Stimulated activated effector memory CD8-positive, alpha-beta T cell treated with anti-CD3 and anti-CD28 coated beads, Interleukin-12 subunit alpha, Interleukin-12 subunit beta, amount 100 ng/mL, for 72 hours (primary cell): Measurements from ENCODE around the gene LMOD1.
"Not testable (repeated sequence)": the region's sequence is repeated elsewhere in the genome, so short reads cannot be mapped to it uniquely, and the experiment has no call there.

Experiments used
- ATAC-seq: fragments of 150-1000 bp; cut with Tn5 transposase; 2 replicates; pipeline ENCODE4 v1.10.0; 2021
- DNase-seq, 2 donors: peaks; one replicate each; pipeline ENCODE4 v3.0.0; 2021 to 2022; ENCODE audit warnings: low spot score in 2 of 2
- H3K27ac Mint-ChIP-seq: one replicate; pipeline ENCODE4 v1.8.0; 2022; ENCODE audit warnings: mild to moderate bottlenecking, mixed read lengths
- H3K36me3 Mint-ChIP-seq: one replicate; pipeline ENCODE4 v1.8.0; 2022; ENCODE audit warnings: mild to moderate bottlenecking, mixed read lengths
- H3K4me1 Mint-ChIP-seq: one replicate; pipeline ENCODE4 v1.8.0; 2022; ENCODE audit warnings: mixed read lengths
- H3K4me3 Mint-ChIP-seq: one replicate; pipeline ENCODE4 v1.8.0; 2022; ENCODE audit warnings: mild to moderate bottlenecking, mixed read lengths
- H3K9me3 Mint-ChIP-seq: one replicate; pipeline ENCODE4 v1.8.0; 2022; ENCODE audit warnings: mixed read lengths

LMOD1 gene

DNA sequence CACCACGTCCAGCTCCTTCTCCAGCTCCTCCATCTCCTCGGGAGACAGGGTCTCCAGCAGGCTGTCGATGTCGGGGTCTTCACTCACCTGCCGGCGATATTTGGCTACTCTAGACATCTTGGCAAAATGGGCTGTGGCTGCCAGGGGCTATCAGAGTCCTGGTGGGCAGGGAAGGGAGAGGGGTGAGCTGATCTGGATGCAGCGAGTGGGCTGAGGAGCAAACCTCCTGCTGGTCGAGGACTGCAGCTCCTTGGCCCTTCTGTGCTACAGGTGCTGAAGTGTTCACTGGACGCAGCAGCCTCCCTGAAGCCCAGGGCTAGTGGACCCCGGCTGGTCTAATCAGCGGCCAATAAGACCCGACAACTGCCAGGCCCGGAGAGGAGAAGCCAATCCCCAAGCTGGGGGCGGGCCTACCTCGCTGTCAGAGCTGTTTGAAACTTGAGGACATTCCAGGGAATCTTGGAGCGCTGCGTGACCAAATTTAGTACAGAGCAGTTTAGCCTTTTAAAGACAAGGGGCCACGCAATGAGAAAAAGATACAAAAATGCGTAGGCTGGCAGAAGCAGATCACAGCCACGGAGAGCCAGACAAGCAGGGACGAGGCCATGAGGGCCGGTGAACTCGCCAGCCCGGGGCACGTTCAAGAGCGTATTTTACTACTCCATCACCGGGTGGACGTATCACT lies at the start of gene LMOD1:
TSS of gene LMOD1 (minus strand) at position 325 of the 685 bp plus-strand sequence. CDS start at position 117, 208 bp downstream.
- peak; percentile 52 for ATAC-seq
- Mint-ChIP-seq H3K36me3 (no peaks in the 10 kb centered on the region), H3K4me3 (peak within 1 kb of the TSS; percentile 56), H3K4me1 (peaks cover 15% of the 10 kb centered on the region), H3K27ac (peak within 1 kb of the TSS; percentile 36), H3K9me3 (no peaks in the 10 kb centered on the region)
- no peak for DNase-seq

DNA sequence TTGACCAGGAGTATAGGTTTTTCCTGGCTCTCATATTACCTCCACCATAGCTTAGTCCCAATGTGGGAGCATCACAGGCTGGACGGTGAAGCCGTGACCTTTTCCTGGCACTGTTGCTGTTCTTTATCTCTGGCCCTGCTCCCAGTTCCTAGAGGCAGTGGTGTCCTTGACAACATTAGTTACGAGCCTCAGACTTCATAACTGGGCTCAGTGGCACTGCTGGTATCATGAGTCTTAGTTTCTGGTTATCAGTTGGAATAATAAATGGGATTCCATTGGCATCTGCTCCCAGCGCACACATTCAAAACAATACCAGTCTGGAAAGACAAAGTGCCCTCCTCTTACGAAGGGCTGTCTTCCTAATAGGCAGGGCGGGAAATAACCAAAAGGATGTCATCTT lies 44.1 kb upstream of the LMOD1 start:
- Mint-ChIP-seq H3K4me3 (no peak overlapping the region), H3K4me1 (no peaks in the 10 kb centered on the region), H3K36me3 (peaks cover 72% of the 10 kb centered on the region), H3K9me3 (no peaks in the 10 kb centered on the region), H3K27ac (no peak overlapping the region)
- ATAC-seq (no peak), DNase-seq (no peak)

DNA sequence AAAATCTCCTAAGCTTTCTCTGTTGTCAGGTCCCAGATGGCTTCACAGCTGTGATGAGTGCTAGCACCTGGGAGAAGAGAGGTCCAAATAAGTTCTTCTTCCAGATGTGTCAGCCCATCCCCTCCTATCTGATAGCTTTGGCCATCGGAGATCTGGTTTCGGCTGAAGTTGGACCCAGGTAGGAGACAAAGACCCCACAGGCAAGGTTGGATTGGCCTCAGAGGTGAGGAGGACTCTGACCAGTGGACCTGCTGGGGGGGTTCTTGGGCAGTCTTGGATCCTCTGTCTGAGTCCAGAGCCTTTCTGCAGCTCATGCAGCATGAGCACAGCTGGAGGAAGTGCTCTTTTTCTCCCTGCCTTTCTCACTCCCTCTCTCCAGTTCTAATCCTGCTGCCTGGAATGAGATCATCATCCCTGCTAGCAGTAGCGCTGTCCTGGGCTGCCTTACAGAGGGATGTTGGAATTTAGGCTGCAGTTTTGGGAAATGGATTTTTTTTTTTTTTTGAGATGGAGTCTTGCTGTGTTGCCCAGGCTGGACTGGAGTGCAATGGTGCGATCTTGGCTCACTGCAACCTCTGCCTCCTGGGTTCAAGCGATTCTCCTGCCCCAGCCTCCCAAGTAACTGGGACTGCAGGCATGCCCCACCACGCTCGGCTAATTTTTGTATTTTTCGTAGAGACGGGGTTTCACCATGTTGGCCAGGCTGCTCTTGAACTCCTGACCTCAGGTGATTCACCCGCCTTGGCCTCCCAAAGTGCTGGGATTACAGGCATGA lies 43.2 kb upstream of the LMOD1 start:
- DNase-seq: no peak
- Mint-ChIP-seq H3K4me3 (no peak overlapping the region), H3K36me3 (peaks cover 63% of the 10 kb centered on the region), H3K27ac (no peak overlapping the region), H3K4me1 (no peaks in the 10 kb centered on the region), H3K9me3 (no peaks in the 10 kb centered on the region)
- ATAC-seq: no peak

DNA sequence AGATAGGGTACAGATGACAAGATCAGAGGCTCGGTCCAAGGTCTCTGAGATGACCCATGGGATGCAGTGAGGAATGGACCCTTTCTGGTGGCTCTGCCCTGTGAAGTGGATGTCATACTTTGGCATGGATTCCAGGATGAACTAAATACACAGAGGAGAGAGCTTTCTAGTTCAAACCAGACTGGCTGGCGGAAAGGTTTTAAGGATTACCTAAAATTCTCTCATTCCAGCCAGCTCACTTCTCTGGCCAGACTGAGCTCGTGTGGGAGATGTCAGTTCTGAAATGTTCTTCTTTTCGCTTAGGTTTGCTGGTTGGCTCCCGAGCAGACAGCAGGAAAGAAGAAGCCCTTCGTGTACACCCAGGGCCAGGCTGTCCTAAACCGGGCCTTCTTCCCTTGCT lies 42.3 kb upstream of the LMOD1 start:
- no peaks in the 10 kb centered on the region for H3K9me3 Mint-ChIP-seq
- H3K4me3 Mint-ChIP-seq: no peak overlapping the region
- DNase-seq: no peak
- no peaks in the 10 kb centered on the region for H3K4me1 Mint-ChIP-seq
- peaks cover 54% of the 10 kb centered on the region for H3K36me3 Mint-ChIP-seq
- no peak for ATAC-seq
- peak overlapping the region; percentile 6 for H3K27ac Mint-ChIP-seq

DNA sequence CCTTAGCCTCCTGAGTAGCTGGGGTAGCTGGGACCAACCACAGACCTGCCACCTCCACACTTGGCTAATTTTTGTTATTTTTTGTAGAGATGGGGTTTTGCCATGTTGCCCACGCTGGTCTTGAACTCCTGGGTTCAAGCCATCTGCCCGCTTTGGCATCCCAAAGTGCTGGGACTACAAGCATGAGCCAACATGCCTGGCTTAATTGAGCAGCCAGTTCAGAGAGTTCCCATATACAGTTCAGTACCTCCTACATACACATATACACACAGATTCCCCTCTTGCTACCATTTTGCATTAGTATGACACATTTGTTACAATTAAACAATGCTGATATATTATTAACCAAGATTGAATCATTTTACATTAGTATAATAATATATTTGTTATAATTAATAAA lies 39.0 kb upstream of the LMOD1 start:
- H3K36me3 Mint-ChIP-seq: peaks cover 31% of the 10 kb centered on the region
- DNase-seq (no peak), ATAC-seq (no peak)
- H3K4me3 Mint-ChIP-seq: no peak overlapping the region
- peaks cover 17% of the 10 kb centered on the region for H3K4me1 Mint-ChIP-seq
- no peak overlapping the region for H3K27ac Mint-ChIP-seq
- H3K9me3 Mint-ChIP-seq: no peaks in the 10 kb centered on the region

DNA sequence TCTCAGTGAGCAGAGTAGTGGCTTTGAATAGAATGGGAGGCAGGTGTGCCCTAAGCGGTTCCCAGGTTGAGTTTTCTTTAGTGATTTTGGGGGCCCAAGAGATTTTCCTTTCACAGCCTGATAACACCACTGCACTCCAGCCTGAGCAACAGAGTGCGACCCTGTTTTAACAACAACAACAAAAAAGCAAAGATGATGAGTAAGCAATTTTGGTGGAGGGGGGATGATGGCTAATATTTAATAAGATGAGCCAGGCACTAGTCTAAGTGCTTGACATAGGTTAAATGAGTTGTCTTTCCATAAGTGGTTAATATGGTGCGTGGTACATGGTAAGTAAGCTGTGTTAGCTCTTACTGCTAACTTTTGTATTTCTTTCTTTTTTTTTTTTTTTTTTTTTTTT lies 38.1 kb upstream of the LMOD1 start:
- ATAC-seq: no peak

DNA sequence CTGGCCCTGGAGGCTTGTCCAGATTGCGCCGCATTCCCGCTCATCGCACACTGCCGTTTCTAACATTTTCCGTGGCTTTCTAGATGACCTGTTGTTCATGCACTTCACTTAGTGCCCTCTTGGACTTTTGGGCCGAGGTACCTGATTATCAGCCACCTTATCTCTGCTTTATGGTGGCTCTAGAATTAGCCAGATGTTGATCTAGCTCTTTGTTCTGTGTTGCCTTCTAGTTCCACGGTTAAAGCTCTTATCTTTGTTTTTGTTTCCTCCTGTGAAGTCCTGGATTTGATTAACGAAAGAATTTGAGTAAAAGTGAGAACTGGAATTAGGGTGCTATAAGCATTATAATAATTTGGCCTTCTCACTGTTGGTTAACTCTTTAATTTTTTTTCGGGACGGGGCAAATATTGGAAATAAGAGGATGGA lies 37.0 kb upstream of the LMOD1 start:
- H3K4me3 Mint-ChIP-seq: peak overlapping the region; percentile 92
- peak overlapping the region; percentile 94 for H3K27ac Mint-ChIP-seq
- H3K9me3 Mint-ChIP-seq: no peaks in the 10 kb centered on the region
- H3K36me3 Mint-ChIP-seq: peaks cover 12% of the 10 kb centered on the region
- DNase-seq (no peak), ATAC-seq (peak; percentile 20)
- peaks cover 17% of the 10 kb centered on the region for H3K4me1 Mint-ChIP-seq

More for the DNA sequence above, 38.1 kb upstream of the LMOD1 start:
- no peaks in the 10 kb centered on the region for H3K9me3 Mint-ChIP-seq
- H3K27ac Mint-ChIP-seq: no peak overlapping the region
- peaks cover 22% of the 10 kb centered on the region for H3K36me3 Mint-ChIP-seq
- no peak for DNase-seq
- no peak overlapping the region for H3K4me3 Mint-ChIP-seq
- H3K4me1 Mint-ChIP-seq: peaks cover 17% of the 10 kb centered on the region

DNA sequence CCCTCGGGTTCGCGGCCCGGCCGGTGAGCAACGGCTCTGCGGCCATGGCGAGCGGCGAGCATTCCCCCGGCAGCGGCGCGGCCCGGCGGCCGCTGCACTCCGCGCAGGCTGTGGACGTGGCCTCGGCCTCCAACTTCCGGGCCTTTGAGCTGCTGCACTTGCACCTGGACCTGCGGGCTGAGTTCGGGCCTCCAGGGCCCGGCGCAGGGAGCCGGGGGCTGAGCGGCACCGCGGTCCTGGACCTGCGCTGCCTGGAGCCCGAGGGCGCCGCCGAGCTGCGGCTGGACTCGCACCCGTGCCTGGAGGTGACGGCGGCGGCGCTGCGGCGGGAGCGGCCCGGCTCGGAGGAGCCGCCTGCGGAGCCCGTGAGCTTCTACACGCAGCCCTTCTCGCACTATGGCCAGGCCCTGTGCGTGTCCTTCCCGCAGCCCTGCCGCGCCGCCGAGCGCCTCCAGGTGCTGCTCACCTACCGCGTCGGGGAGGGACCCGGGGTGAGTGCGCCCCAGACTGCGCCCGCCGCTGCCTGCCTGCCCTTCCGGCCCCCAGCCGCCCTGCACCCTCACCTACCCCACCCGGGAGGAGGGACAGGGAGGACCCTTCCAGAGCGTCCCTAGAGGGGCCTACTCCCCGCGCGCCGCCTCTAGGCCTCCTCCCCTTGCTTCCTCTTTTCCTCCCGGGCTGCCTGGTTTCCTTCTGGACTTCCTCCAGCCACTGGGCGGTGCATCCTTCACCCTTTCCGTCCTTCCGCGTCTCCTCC lies 36.5 kb upstream of the LMOD1 start, which contains the start of gene RNPEP:
TSS of gene RNPEP (plus strand) at position 26 of the 757 bp plus-strand sequence. CDS start at position 45, 19 bp downstream.
- peak; percentile 52 to 78 for DNase-seq
- ATAC-seq: peak; percentile 87
- H3K4me3 Mint-ChIP-seq: peak within 1 kb of the TSS; percentile 92
- no peaks in the 10 kb centered on the region for H3K9me3 Mint-ChIP-seq
- peaks cover 6% of the 10 kb centered on the region for H3K36me3 Mint-ChIP-seq
- peak within 1 kb of the TSS; percentile 94 for H3K27ac Mint-ChIP-seq
- H3K4me1 Mint-ChIP-seq: peaks cover 17% of the 10 kb centered on the region

DNA sequence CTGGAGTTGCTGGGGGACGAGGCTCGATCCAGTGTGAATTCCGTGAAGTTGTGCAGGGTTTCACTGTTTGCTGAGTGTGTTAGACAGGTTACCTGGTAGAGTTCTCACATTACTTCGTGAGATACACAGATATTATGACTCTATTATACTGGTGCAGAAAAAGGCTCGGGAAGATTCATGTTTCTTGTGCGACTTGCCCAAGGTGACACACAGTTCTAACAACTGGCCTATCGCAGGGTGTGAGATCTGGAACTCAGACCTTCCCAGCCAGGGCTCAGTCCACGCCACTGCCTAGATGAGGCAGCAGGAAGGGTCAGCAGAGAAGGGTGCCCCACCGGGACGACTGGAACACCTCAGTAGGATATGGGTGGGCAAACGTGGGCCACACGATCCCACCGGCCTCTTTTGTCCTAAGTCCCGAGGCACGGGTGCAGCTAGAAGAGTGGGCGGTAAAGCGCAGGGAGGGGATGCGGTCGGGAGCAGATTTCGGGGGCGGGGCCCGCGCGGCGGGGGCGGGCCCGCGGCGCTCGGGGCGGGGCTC lies 35.8 kb upstream of the LMOD1 start:
- peak overlapping the region; percentile 83 for H3K27ac Mint-ChIP-seq
- DNase-seq (no peak), ATAC-seq (peak; percentile 50)
- H3K36me3 Mint-ChIP-seq: peaks cover 5% of the 10 kb centered on the region
- no peaks in the 10 kb centered on the region for H3K9me3 Mint-ChIP-seq
- H3K4me1 Mint-ChIP-seq: peaks cover 17% of the 10 kb centered on the region
- H3K4me3 Mint-ChIP-seq: peak overlapping the region; percentile 92

DNA sequence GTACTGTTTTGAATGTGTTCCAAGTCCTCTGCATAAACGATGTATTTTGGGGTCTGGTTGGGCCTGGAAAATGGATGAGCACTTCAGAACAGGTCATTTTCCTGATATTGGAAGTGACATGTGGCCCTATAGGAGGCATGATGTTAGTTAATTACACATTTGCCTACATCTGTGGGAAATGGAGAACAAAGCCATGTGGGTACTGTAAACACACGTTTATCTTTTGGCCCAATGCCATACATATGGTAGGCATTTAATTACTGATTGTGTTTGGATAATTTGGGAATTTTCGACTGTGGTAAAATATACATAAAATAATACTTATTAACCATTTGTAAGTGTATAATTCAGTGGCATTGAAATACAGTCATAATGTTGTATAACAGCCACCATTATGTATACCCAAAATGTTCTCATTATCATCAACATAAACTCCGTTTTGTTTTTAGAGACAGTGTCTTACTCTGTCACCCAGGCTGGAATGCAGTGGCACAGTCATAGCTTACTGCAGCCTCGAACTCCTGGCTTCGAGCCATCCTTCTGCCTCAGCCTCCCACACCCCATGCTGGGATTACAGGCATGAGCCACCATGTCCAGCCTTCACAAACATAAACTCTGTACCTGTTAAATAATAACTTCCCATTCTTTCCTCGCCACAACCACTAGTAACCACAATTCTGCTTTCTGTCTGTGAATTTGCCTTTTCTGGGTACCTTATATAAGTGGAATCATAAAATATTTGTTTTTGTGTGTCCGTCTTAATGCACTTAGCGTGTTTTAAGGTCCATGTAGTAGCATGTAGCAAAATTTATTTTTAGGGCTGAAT lies 24.2 kb upstream of the LMOD1 start:
- Mint-ChIP-seq H3K36me3 (peaks cover 60% of the 10 kb centered on the region), H3K4me1 (no peaks in the 10 kb centered on the region), H3K27ac (no peak overlapping the region), H3K9me3 (no peaks in the 10 kb centered on the region), H3K4me3 (no peak overlapping the region)
- ATAC-seq (no peak), DNase-seq (no peak)

DNA sequence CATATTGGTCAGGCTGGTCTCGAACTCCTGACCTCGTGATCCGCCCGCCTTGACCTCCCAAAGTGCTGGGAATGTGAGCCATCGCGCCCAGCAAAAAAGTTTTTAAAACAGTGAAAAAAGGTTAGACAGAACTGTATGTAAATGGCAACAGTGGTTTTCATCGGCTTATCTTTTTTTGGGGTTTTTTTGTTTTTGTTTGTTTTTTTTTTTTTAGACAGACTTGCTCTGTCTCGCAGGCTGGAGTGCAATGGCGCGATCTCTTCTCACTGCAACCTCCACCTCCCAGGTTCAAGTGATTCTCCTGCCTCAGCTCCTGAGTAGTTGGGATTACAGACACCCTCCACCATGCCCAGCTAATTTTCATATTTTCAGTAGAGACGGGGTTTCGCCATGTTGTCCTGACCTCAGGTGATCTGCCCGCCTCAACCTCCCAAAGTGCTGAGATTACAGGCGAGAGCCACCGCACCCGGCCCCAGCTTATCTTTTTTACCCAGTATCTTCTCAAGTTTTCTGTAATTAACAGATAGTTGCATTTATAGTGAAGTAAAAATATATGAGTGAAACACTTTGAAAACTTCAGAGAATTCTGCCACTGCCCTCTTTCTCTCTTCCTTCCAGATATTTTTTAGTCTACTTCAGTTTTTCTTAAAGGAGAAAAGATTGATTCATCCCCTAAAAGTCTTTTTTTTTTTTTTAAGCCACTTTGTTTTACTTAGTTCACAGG lies 22.0 kb upstream of the LMOD1 start:
- Mint-ChIP-seq H3K36me3 (peaks cover 81% of the 10 kb centered on the region), H3K4me1 (no peaks in the 10 kb centered on the region), H3K4me3 (no peak overlapping the region), H3K9me3 (no peaks in the 10 kb centered on the region), H3K27ac (no peak overlapping the region)
- ATAC-seq (no peak), DNase-seq (no peak)

DNA sequence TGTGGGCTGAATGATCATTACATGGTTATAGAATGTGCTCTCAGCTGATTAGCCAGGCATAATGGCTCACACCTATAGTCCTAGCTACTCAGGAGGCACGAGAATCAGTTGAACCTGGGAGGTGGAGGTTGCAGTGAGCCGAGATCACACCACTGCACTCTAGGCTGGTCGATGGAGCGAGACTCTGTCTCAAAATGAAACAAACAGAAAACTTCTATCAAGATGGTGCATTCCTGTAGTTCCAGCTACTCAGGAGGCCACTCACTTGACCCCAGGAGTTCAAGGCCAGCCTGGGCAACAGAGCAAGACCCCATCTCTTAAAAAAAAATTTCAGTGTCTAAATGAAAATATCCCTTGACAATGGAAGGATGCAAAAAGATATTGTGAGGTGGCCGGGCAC lies 19.8 kb upstream of the LMOD1 start:
- Mint-ChIP-seq H3K4me1 (peaks cover 6% of the 10 kb centered on the region), H3K4me3 (no peak overlapping the region), H3K27ac (no peak overlapping the region), H3K9me3 (no peaks in the 10 kb centered on the region), H3K36me3 (peaks cover 100% of the 10 kb centered on the region)
- DNase-seq (no peak), ATAC-seq (no peak)

DNA sequence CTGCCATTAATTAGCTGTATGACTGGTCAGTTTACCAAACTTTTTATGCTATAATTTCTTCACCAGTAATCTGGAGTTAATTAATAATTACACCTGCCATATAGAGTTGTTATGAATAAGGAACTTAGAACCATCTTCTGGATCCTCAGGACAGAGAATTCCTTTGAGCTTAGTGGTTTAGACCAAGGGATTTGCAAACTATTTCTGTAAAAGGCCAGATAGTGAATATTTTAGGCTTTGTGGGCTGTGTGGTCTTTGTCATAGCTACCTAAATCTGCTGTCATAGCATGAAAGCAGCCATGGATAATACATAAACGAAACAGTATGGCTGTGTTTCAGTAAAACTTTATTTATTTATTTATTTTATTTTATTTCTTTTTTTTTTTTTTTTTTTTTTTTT lies 17.9 kb upstream of the LMOD1 start:
- Mint-ChIP-seq H3K27ac (no peak overlapping the region), H3K36me3 (peaks cover 100% of the 10 kb centered on the region), H3K4me1 (peaks cover 6% of the 10 kb centered on the region), H3K9me3 (no peaks in the 10 kb centered on the region), H3K4me3 (no peak overlapping the region)
- DNase-seq: no peak
- ATAC-seq: no peak

DNA sequence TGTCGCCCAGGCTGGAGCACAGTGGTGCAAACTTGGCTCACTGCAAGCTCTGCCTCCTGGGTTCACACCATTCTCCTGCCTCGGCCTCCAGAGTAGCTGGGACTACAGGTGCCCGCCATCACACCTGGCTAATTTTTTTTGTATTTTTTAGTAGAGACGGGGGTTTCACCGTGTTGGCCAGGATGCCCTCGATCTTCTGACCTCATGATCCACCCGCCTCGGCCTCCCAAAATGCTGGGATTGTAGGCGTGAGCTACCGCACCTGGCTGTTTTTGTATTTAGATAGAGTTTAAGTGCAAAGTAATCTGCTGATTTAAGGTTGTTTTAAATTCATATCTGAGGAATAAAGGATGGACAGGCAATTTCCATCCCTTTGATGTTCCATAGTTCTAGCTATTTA lies 16.0 kb upstream of the LMOD1 start:
- H3K4me1 Mint-ChIP-seq, H3K4me3 Mint-ChIP-seq, H3K9me3 Mint-ChIP-seq, ATAC-seq, DNase-seq, H3K27ac Mint-ChIP-seq: not testable (repeated sequence)
- H3K36me3 Mint-ChIP-seq: peaks cover 100% of the 10 kb centered on the region
